G401 (cell line): Measurements from ENCODE around the gene CSNK2A1. TPM values are rescaled to one million over a fixed set of nuclear protein-coding genes. Genes with fewer than 3 reads are reported as not detected.
A peak's percentile ranks its signal among the peaks of the same experiment; 100 is the strongest.

Source experiments
- DNase-seq: peaks from one replicate; pipeline ENCODE4 v3.0.0-alpha.2; 2015; ENCODE audit warnings: low spot score
- in situ Hi-C: cut with HindIII; loops from 2 replicates; pipeline ENCODE4 v1.10.0; 2016; ENCODE audit warnings: low sequenced_read_pairs, mixed read lengths
- total RNA-seq: library from RNA; depleted of rRNA; stranded (reverse); fragments of >200 nt; shearing (Covaris generic); gene quantifications from 2 replicates; pipeline ENCODE4 v1.2.3, GENCODE V29; 2014

Gene CSNK2A1
- total RNA-seq, 1 experiment from 2014 or later: 275 TPM

GRCh38 chr20:568673-569415 is 25.3 kb upstream of the CSNK2A1 start:
- in situ Hi-C loops: no loop called here
- DNase-seq: no peak

- DNase-seq: no peak
Observed at GRCh38 chr20:568097-568652, 24.6 kb upstream of the CSNK2A1 start.

GRCh38 chr20:564192-564591 is 20.6 kb upstream of the CSNK2A1 start:
- in situ Hi-C loops: no loop called here

More at GRCh38 chr20:568097-568652, 24.6 kb upstream of the CSNK2A1 start:
- in situ Hi-C loops: no loop called here

GRCh38 chr20:563187-563586 is 19.6 kb upstream of the CSNK2A1 start:
- DNase-seq: no peak
- in situ Hi-C loops: no loop called here

More at GRCh38 chr20:564192-564591, 20.6 kb upstream of the CSNK2A1 start:
- DNase-seq: no peak

GRCh38 chr20:562232-562897 is 18.8 kb upstream of the CSNK2A1 start:
- in situ Hi-C loops: no loop called here
- no peak for DNase-seq

- in situ Hi-C loops: no loop called here
- DNase-seq: peak; percentile 83
Observed at GRCh38 chr20:561437-562231, 18.0 kb upstream of the CSNK2A1 start.

- no peak for DNase-seq
- in situ Hi-C loops: no loop called here
Observed at GRCh38 chr20:560680-561079, 17.1 kb upstream of the CSNK2A1 start.

GRCh38 chr20:558117-558516 is 14.5 kb upstream of the CSNK2A1 start:
- no peak for DNase-seq
- in situ Hi-C loops: no loop called here

GRCh38 chr20:556984-557383 is 13.4 kb upstream of the CSNK2A1 start:
- in situ Hi-C loops: no loop called here
- DNase-seq: no peak

- DNase-seq: no peak
- in situ Hi-C loops: no loop called here
Observed at GRCh38 chr20:555976-556385, 12.4 kb upstream of the CSNK2A1 start.

GRCh38 chr20:550611-551010 is 7.0 kb upstream of the CSNK2A1 start:
- no peak for DNase-seq
- in situ Hi-C loops: no loop called here

- no peak for DNase-seq
- in situ Hi-C loops: no loop called here
Observed at GRCh38 chr20:549722-550496, 6.3 kb upstream of the CSNK2A1 start.

- DNase-seq: no peak
- in situ Hi-C loops: no loop called here
Observed at GRCh38 chr20:548906-549305, 5.3 kb upstream of the CSNK2A1 start.

- in situ Hi-C loops: no loop called here
- DNase-seq: no peak
Observed at GRCh38 chr20:547394-547793, 3.8 kb upstream of the CSNK2A1 start.

GRCh38 chr20:546353-546752 is 2.8 kb upstream of the CSNK2A1 start:
- DNase-seq: no peak
- in situ Hi-C loops: no loop called here

- in situ Hi-C loops: no loop called here
- DNase-seq: no peak
Observed at GRCh38 chr20:544153-544725, 649 bp upstream of the CSNK2A1 start.

- no peak for DNase-seq
- in situ Hi-C loops: no loop called here
Observed at GRCh38 chr20:542777-543368, 717 bp downstream of the CSNK2A1 start.
